Lower leg skin (tissue), 3 donors: ENCODE measurements around the gene FFAR3.

Experiments used
- POLR2A ChIP-seq, 2 donors: fragments of 450-650 bp; IDR thresholded peaks; one replicate each; pipeline ENCODE4 v1.6.1; 2016 to 2017; ENCODE audit warnings: antibody characterized with exemption in 2 of 2, mild to moderate bottlenecking in 1 of 2, moderate library complexity in 1 of 2
- TF ChIP-seq, protein P1 (sequence below), 3 donors: fragments of 450-650 bp; IDR thresholded peaks; one replicate each; pipeline ENCODE4 v1.5.1; 2016; ENCODE audit warnings: antibody characterized with exemption in 3 of 3, mild to moderate bottlenecking in 3 of 3, moderate library complexity in 2 of 3

DNA sequence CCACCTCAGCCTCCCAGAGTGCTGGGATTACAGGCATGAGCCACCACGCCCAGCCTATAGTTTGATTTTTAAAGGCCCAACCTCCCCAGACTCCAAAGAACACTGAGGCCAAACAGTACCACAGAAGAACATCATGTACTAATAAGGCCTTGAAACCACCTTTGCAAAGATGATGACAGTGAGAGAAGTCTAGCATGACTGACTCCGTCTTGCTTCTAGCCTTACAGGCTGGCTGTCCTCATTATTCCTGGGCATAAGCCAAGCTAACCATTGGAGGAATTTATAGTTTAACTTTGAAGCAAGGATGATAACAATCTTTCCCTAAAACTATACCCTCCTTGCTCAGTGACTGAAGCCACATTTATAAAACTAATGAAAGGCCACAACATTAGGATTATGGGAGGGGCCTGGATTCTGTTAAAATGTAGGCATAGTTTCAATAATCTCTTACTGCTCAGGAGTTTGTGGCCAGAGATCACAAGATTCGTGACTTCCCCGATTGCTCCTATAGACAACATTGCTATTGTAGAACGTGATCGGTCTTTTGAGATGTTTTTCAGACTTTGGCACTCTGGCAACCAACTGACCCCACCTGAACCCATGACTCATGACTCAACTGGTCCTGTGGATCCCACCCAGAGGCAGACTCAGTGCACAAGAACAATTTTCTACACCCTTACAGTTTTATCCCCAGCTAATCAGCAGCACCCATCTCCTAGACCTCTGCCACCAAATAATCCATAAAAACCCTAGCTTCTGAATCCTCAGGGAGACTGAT, 30.2 kb downstream of the FFAR3 start:
- TF ChIP-seq, protein P1, sequence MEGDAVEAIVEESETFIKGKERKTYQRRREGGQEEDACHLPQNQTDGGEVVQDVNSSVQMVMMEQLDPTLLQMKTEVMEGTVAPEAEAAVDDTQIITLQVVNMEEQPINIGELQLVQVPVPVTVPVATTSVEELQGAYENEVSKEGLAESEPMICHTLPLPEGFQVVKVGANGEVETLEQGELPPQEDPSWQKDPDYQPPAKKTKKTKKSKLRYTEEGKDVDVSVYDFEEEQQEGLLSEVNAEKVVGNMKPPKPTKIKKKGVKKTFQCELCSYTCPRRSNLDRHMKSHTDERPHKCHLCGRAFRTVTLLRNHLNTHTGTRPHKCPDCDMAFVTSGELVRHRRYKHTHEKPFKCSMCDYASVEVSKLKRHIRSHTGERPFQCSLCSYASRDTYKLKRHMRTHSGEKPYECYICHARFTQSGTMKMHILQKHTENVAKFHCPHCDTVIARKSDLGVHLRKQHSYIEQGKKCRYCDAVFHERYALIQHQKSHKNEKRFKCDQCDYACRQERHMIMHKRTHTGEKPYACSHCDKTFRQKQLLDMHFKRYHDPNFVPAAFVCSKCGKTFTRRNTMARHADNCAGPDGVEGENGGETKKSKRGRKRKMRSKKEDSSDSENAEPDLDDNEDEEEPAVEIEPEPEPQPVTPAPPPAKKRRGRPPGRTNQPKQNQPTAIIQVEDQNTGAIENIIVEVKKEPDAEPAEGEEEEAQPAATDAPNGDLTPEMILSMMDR (IDR thresholded peaks at IDR 0.05): no peak
- TF ChIP-seq POLR2A (IDR thresholded peaks at IDR 0.05): no peak
